ENCODE results near the gene FMNL3.

FMNL3 gene

DNA sequence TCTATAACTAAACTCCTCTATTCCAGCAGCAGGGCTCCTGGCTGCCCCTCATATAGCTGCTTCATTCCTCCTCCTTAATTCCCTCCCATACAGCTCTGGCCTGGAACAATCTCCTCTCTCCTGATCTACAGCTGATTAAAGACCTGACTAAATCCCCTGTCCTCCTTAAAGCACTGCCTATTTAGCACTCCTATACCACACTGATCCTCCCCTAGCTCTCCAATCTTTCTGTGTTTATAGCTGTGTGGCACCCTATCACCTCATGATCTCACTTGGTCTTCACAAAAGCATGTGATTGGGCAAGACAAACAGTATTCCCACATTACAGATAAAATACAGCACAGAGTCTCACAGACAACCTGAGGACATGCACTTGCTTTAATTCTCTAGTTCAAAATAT lies 17.4 kb downstream of the FMNL3 start:
- ChIA-PET CTCF (interaction anchor here (0.6 to 1.5 kb wide), 3 partner anchors 19 to 702 kb away, joined by 3 to 5 read pairs (median 3); no protein-coding TSS in a partner anchor), POLR2A (ENCODE audit: low non-redundant PET) (no interaction called here)
- H3K27ac ChIP-seq, result no peak overlapping the region
- no peak for TF ChIP-seq CTCF (conservative IDR thresholded peaks at IDR 0.05; ENCODE audit: low read depth)
- no peak for DNase-seq (ENCODE audit: low spot score)

- ChIA-PET CTCF (interaction anchor here (0.6 kb wide), 2 partner anchors 62 to 701 kb away, joined by 3 to 5 read pairs; no protein-coding TSS in a partner anchor), POLR2A (ENCODE audit: low non-redundant PET) (no interaction called here)
- no peak for TF ChIP-seq CTCF (conservative IDR thresholded peaks at IDR 0.05; ENCODE audit: low read depth)
- no peak for DNase-seq (ENCODE audit: low spot score)
- H3K27ac ChIP-seq, result no peak overlapping the region
These were observed 18.0 kb downstream of the FMNL3 start for GRCh38 chr12:49689237-49689636.

DNA sequence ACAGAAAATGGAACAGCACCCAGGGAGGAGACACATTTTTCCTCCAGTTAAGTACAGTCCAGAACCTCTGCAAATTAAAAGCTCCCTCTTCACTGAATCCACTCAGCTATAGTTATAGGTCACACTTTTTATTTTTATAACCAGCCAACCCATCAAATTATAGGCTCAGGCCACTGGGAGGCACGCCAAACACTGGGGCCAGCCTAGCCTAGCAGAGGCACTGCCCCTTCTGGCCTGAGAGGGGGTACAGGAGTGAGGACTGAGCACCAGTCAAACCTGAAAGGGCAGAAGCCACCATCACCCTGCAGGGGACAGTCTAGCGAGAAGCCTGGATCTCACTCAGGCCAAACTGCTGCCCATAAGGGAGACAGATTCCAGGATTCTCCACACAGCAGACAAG lies 19.3 kb downstream of the FMNL3 start:
- DNase-seq (ENCODE audit: low spot score), result no peak

DNA sequence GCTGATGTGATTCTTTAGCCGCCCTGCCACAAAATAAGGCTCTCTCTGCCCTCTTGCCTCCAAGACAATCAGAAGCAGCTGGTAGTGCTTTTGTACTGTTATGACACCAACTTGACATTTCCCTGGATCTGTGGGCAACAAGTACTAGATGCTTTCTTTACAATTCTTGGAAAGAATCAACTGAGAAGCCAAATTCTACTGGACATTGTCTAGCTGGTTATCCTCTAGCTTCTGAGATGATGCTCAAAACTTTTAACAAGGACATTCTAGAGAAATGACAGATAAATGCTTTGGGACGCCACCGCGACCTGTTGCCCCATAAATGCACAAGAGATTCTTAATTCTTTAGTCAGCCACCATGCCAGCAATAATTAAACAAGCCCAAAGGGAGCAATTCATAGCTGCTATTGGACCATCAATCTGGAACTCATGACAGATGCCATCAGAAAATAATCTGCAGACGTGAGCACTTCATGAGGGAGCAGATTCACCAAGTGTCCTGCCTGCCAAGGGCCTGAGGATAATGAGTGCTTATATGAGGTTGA lies 22.8 kb downstream of the FMNL3 start:
- no peak overlapping the region for H3K27ac ChIP-seq
- TF ChIP-seq CTCF (conservative IDR thresholded peaks at IDR 0.05; ENCODE audit: low read depth), result no peak
- no peak for DNase-seq (ENCODE audit: low spot score)
- CTCF ChIA-PET, result no interaction called here
- POLR2A ChIA-PET (ENCODE audit: low non-redundant PET), result no interaction called here

More for the DNA sequence above, 19.3 kb downstream of the FMNL3 start:
- no peak for TF ChIP-seq CTCF (conservative IDR thresholded peaks at IDR 0.05; ENCODE audit: low read depth)
- H3K27ac ChIP-seq, result no peak overlapping the region
- POLR2A ChIA-PET (ENCODE audit: low non-redundant PET), result no interaction called here
- CTCF ChIA-PET, result interaction anchor here (0.6 kb wide), 1 partner anchor 258 kb away, joined by 3 read pairs; no protein-coding TSS in a partner anchor

GRCh38 chr12:49683599-49684309 lies 23.5 kb downstream of the FMNL3 start:
- POLR2A ChIA-PET (ENCODE audit: low non-redundant PET), result no interaction called here
- CTCF ChIA-PET, result interaction anchor here (0.7 kb wide), 1 partner anchor 141 kb away, joined by 3 read pairs; no protein-coding TSS in a partner anchor

DNA sequence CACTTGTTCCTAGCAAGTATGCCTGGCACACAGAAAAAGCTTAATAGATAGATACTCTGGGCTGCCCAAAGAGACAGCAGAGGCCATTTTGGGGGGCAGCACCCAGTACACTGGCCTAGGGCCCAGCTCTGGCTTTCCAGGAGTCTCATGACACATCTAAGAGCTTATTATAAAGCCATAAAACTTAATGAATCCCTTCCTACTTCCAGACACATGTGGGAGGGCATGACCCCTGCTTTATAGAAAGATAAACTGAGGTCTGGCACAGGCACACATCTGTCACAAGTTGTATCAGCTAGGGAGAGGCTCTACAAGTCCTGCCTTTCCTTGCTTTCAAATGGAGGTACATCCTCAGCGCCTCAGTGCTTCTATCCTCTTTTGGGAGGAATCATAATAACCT lies 27.1 kb downstream of the FMNL3 start:
- H3K27ac ChIP-seq, result no peak overlapping the region
- ChIA-PET POLR2A (ENCODE audit: low non-redundant PET) (no interaction called here), CTCF (interaction anchor here (0.6 to 1.0 kb wide), 4 partner anchors 24 to 119 kb away, joined by 3 to 5 read pairs (median 4); no protein-coding TSS in a partner anchor)
- DNase-seq (ENCODE audit: low spot score), result no peak
- no peak for TF ChIP-seq CTCF (conservative IDR thresholded peaks at IDR 0.05; ENCODE audit: low read depth)

More at GRCh38 chr12:49683599-49684309, 23.5 kb downstream of the FMNL3 start:
- DNase-seq (ENCODE audit: low spot score), result no peak
- H3K27ac ChIP-seq, result no peak overlapping the region
- TF ChIP-seq CTCF (conservative IDR thresholded peaks at IDR 0.05; ENCODE audit: low read depth), result no peak

All from RWPE1 (cell line).